ENCODE results near the gene NDST4.

GRCh38 chr4:114782415-114783214, 330.8 kb downstream of the NDST4 start:
- no peak for TF ChIP-seq CTCF (conservative IDR thresholded peaks at IDR 0.05; ENCODE audit: low read depth, low read length)
- no peak for TF ChIP-seq SMC3 (IDR thresholded peaks at IDR 0.05; ENCODE audit: low read depth, low read length)
- no peak for TF ChIP-seq MXI1 (IDR thresholded peaks at IDR 0.05; ENCODE audit: borderline replicate concordance, low read depth, low read length)
- TF ChIP-seq FOS (IDR thresholded peaks at IDR 0.05; ENCODE audit: low read depth, low read length), result no peak
- TF ChIP-seq CHD1 (IDR thresholded peaks at IDR 0.05; ENCODE audit: low read depth, low read length), result no peak
- no peak for TF ChIP-seq USF2 (IDR thresholded peaks at IDR 0.05; ENCODE audit: low read depth, low read length)
- no peak for TF ChIP-seq POLR2A (IDR thresholded peaks at IDR 0.05; ENCODE audit: low read depth, low read length)
- TF ChIP-seq CEBPB (IDR thresholded peaks at IDR 0.05; ENCODE audit: low read depth, low read length), result no peak
- no peak for TF ChIP-seq BHLHE40 (IDR thresholded peaks at IDR 0.05; ENCODE audit: low read depth, low read length)
- TF ChIP-seq RFX5 (IDR thresholded peaks at IDR 0.05; ENCODE audit: low read depth, low read length), result no peak
- TF ChIP-seq RCOR1 (IDR thresholded peaks at IDR 0.05; ENCODE audit: insufficient replicate concordance, low read length), result no peak
- TF ChIP-seq RAD21 (IDR thresholded peaks at IDR 0.05; ENCODE audit: low read length), result no peak
- TF ChIP-seq ELK1 (IDR thresholded peaks at IDR 0.05; ENCODE audit: borderline replicate concordance, low read depth, low read length), result no peak
